HG03045 (cell line): ENCODE measurements around the gene ARSD.

ENCODE experiments used
- ATAC-seq: cut with Tn5 transposase; IDR thresholded peaks from one replicate; pipeline ENCODE4 v1.9.1; 2021; ENCODE audit warnings: mild to moderate bottlenecking, moderate library complexity; ENCODE audit not compliant: unreplicated experiment

ARSD gene

DNA sequence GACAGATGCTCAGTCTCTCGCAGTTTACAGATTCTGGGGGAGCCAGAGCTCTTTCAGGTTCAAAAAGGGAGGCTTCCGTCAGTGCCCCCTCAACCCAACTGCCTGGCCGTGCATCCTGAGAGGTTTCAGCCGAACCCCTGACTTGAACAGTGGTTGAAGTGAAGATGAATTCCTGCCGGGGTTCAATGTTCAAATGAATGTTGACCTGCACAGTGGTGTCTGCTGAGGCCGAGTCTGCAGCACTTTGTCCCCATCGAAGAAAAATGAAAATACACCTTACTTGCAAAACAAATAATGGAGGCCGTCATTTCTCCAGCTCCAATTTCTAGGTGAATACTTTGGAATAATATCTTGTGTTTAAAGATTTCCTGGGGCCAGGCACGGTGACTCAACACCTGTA is 66.7 kb downstream of the ARSD start:
- ATAC-seq: no peak

DNA sequence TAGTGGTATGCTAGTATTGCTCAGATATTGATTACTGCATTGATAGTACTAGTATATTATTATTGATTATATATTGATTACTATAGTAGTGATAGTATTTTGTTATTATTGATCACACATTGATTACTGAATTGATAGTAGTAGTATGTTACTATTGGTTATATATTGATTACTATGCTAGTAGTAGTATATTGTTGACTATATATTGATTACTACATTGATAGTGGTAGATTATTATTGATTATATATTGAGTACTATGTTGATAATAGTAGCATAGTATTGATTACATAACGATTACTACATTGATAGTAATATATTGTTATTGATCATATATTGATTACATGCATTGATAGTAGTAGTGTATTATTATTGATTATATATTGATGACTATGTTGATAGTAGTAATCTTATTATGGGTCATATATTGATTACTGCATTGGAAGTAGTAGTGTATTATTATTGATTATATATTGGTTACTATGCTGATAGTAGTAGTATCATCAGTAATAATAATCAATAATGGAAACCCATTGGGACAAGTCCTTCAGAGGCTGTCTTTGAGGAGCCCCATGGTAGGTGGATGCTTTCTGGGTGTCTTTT is 69.8 kb downstream of the ARSD start:
- no peak for ATAC-seq

DNA sequence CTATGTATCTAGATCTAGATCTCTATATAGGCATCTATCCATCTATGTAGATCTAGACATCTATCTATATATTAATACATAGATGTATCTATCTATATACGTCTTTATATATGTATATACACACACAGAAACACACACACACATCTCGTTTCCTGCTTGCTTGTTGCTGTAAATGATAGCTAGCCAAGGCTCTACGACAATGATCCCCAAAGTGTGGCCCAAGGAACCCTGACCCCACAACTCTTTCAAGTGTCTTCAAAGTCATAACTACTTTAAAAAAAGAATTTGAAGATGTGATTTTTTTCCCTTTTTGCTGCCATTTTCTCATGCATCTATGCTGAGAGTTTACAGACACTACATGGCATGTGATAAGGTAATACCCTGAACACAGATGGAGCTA is 71.6 kb downstream of the ARSD start:
- no peak for ATAC-seq

DNA sequence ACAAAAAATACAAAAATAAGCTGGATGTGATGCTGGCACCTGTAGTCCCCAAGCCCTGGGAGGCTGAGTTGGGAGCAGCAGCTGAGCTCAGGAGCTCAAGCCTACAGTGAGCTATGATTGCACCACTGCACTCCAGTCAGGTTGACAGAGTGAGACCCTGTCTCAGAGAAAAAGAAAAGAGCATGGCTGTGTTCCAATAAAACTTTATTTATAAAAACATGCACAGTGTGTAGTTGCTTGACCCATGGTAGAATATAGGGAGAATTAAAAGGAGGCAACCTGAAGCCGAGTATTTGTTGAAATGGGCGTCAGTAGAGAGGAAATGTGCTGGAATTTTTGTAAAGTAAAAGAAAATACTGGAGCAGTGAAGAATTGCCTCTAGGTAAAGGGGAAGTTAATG is 73.4 kb downstream of the ARSD start:
- ATAC-seq: no peak

DNA sequence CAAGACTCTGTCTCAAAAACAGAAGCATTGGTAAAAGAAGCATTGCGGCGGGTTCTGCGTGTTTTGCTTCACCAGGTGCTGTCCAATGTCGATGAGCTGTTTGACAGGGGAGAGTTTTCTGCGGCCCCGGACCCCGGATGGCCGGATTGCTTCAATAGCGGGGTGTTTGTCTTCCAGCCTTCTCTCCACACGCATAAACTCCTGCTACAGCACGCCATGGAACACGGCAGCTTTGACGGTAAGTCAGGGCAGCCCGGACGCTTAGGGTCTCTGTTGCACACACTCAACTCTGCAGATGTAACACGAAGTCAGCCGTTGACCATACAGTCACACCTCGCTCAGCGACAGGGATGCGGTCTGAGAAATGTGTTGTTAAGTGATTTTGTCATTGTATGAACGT is 74.2 kb downstream of the ARSD start:
- ATAC-seq: no peak
